A549 treated with AZD2906 at 1 μM for 4 hours (cell line): ENCODE results near the gene TMEM100. TPM values are rescaled to one million over a fixed set of nuclear protein-coding genes. Genes with fewer than 3 reads are reported as not detected.

ENCODE experiments used
- total RNA-seq: library from RNA; stranded (reverse); fragments of 200-300 nt; extraction: Qiagen RNA extraction; gene quantifications from 5 replicates; pipeline ENCODE4 v1.2.3, GENCODE V29; 2022

Gene TMEM100, protein sequence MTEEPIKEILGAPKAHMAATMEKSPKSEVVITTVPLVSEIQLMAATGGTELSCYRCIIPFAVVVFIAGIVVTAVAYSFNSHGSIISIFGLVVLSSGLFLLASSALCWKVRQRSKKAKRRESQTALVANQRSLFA
- total RNA-seq: 0.05 to 0.22 TPM (median 0.07 TPM) in 5 replicates

DNA sequence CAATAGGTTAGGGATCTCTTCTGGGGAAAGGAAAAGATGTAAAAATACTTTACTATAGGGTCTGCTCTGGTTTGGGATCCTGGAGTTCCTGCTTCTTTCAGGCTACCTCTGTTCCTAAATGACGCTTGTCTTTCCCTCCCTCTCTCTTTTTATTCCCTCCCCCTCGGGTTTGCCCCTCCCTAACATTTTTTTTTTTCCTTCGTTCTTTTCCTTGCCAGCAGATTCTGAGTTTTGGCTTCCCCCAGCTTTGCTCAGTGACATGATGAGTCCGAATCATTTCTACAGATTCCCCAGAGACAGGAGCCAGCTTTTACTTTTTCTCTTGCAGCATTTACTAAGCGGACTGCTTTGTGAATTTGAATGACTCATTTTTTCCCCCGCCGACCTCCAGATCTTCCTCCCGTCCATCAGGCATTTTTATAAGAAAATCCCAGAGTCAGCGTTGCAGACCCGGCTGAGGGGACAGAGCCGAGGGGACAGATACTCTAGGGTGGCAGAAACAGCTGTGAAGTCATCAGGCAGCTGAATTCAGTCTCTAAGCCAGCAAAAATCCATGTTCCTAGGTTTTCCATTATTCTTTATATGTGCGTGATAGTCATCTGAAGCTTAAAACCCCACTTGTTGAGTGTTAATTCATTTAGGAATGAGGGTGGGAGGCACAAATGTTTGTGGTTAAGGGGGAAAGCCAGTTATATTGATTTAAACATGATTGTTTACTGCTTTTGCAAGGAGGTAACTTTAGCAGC is at the start of gene TMEM100:
TSS of gene TMEM100 (minus strand) at position 123 of the 746 bp plus-strand sequence. CDS start 1,794 bp downstream, outside the sequence.

DNA sequence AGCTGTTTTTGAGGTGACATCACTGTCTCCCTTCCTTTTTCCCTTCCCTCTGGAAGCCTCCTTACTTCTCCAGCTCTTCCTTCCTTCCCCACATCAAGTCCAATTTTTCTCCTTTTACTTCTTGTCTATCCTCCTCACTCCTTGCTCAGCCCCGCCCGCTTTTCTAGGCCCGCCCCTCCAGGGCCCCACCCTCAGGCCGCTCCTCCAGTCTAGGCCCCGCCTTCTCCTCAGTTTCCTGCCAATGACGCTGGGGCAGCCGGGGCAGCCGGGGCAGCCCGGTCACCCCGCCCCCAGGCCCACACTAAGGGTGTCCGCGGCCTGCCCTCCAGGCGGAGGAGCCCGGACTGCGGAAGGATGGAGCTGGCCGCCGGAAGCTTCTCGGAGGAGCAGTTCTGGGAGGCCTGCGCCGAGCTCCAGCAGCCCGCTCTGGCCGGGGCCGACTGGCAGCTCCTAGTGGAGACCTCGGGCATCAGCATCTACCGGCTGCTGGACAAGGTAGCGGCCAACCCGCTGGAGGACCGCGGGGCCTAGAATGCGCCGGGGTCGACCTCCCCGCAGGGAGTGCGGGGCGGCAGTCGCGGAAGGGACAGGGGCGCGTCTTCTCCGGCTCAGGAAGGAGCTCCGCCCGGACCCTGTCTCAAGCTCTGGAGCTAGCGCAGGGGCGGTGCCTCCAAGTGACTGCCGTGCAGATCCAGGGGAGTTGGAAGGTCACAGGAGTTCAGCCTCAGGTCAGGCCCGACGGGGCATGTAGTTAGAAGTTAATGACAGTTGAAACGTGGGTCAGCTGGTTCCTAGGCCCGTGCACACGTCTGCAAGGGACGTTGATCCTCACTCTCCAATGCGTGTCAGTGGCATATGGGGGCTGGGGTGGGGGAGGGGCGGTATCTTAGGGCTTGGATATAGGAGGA is 28.3 kb upstream of the TMEM100 start, which contains the start of gene PCTP:
TSS of gene PCTP (plus strand) at position 302 of the 908 bp plus-strand sequence. CDS start at position 355, 53 bp downstream.

Other genes with a start within 250 kb of the TMEM100 start
- not detected in 5 replicates for gene SMIM36, start 211.4 kb downstream of the TMEM100 start, total RNA-seq
- 17.1 to 24.0 TPM (median 20.8 TPM) in 5 replicates for gene PCTP, start 28.2 kb upstream of the TMEM100 start, total RNA-seq